22Rv1 (cell line): Measurements from ENCODE around the gene KNDC1.

ENCODE experiments used
- H3K27ac ChIP-seq: fragments of 450-650 bp; 2 replicates; pipeline ENCODE4 v1.5.1; 2017
- ZFX ChIP-seq: fragments of 450-650 bp; IDR thresholded peaks from 2 replicates; pipeline ENCODE4 v1.6.1; 2017; ENCODE audit warnings: antibody characterized with exemption, borderline replicate concordance
- TF ChIP-seq, protein P1 (sequence below): fragments of 450-650 bp; IDR thresholded peaks from 2 replicates; pipeline ENCODE4 v1.5.1; 2017; ENCODE audit warnings: mild to moderate bottlenecking

KNDC1 gene

DNA sequence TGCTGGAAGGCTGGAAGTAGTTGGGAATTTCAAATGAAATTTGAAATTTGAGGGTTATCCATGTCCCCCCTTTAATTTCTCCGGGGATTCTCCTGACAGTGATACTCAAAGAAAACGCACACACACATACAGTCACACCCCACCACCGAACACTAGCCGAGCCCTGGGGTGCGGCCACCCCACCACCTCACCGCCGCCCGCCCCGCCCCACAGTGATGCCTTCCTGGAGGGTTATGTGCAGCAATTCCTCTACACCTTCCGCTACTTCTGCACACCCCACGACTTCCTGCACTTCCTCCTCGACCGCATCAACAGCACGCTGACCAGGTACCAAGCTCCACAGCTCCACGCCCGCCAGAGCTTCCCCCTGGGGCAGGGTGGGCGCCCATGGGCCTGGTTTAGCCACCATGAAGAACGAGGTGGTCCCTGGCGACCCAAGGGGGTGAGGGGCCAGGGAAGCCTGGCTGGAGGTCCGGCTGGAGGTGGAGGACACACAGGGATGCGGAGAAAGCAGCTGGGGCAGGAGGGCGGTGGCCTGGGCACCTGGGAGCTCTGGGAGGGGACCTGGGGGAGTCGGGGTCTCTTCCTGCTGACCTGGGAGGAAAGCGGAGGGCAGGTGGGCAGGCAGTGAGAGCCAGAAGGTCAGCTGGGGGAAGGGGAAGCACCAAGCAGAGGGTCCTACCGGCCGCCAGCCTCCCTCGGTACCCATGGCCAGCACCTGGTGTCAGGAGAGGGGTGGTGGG, 50.5 kb downstream of the KNDC1 start:
- TF ChIP-seq ZFX: no peak
- TF ChIP-seq, protein P1, sequence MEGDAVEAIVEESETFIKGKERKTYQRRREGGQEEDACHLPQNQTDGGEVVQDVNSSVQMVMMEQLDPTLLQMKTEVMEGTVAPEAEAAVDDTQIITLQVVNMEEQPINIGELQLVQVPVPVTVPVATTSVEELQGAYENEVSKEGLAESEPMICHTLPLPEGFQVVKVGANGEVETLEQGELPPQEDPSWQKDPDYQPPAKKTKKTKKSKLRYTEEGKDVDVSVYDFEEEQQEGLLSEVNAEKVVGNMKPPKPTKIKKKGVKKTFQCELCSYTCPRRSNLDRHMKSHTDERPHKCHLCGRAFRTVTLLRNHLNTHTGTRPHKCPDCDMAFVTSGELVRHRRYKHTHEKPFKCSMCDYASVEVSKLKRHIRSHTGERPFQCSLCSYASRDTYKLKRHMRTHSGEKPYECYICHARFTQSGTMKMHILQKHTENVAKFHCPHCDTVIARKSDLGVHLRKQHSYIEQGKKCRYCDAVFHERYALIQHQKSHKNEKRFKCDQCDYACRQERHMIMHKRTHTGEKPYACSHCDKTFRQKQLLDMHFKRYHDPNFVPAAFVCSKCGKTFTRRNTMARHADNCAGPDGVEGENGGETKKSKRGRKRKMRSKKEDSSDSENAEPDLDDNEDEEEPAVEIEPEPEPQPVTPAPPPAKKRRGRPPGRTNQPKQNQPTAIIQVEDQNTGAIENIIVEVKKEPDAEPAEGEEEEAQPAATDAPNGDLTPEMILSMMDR: no peak
- no peak overlapping the region for H3K27ac ChIP-seq

DNA sequence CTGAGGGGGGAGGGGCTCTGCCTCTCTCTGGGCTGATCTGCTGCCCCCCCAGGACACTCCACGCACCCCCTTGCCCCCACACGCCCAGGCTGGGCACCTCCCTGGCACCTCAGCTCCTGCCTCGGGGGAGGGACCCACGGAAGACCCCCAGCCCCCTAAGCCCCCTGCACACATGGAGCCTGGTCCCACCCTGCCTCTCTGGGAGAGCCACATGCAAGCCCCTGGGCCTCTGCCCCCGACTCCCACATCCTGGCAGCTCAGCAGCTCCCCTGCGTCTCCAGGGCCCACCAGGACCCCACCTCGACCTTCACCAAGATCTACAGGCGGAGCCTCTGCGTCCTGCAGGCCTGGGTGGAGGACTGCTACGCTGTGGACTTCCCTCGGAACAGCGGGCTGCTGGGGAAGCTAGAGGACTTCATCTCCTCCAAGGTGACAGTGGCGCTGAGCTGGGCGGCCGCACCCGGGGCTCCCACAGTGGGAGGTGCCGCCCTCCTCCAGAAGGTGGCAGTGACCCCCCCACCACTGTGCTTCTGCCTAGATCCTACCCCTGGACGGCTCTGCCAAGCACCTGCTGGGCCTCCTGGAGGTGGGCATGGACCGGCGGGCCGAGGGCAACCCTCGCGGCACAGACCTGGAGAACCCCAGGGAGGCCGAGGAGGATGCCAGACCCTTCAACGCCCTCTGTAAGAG, 51.3 kb downstream of the KNDC1 start:
- no peak overlapping the region for H3K27ac ChIP-seq
- TF ChIP-seq, protein P1: no peak
- TF ChIP-seq ZFX: no peak

DNA sequence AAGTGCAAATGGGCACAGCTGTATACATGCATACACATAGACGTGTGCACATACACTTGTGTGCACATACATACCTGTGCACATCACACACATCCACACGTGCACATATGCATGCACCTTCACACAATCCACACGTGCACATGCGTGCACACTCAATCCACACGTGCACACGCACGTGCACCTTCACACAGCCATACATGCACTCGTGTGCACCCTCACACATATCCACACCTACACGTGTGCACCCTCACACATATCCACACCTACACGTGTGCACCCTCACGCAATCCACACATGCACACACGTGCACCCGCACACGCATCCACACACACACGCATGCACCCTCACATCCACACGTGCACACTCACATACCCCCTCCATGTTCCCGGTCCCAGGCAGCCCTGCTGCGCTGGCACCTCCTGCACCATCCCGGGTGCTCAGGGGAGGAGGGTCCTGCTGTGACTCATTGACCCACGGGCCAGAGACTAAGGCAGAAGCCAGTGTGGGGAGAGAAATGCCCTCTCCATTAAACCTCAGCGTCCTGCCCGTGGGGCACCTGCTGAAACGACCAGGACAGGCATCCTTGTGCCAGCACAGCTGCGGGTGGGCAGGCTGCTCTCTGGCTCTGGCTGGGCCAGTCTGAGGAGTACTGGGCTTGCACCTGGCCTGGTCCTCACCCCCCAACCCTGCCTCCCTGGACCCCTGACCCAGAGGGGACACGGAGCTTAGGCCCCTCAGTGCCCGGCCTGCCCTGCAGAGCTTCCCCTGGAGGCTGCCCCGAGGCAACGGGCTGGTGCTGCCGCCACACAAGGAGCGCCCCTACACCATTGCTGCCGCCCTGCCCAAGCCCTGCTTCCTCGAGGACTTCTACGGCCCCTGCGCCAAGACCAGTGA, 52.2 kb downstream of the KNDC1 start:
- H3K27ac ChIP-seq: no peak overlapping the region
- no peak for TF ChIP-seq ZFX
- TF ChIP-seq, protein P1: no peak

DNA sequence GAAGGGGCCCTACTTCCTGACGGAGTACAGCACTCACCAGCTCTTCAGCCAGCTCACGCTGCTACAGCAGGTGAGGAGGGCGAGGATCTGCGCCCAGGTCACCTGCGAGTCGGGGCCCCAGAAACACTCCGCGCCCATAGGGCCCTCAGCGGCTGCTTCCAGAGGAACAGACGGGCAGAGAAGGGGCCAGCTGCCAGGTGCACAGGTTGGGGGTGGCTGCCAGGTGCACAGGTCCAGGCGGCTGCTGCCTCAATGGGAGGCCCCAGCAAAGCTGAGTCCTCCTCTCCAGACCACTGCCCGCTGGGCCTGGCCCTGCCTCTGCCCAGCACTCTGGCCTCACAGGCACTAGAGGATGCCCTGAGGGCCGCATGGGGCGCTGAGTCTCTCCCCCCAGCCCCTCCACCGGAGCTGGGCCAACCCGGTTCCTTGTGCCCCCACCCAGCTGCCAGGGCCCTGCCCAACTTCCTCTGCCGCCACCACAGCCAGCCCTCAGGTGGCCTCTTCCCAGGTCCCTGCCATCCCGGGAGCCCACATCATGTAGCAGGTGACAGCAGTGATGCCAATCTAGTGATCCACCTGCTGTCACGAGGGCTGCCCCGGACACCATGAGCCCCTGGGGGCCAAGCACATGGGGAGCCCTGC, 53.0 kb downstream of the KNDC1 start:
- H3K27ac ChIP-seq: no peak overlapping the region
- TF ChIP-seq, protein P1: no peak
- TF ChIP-seq ZFX: no peak

DNA sequence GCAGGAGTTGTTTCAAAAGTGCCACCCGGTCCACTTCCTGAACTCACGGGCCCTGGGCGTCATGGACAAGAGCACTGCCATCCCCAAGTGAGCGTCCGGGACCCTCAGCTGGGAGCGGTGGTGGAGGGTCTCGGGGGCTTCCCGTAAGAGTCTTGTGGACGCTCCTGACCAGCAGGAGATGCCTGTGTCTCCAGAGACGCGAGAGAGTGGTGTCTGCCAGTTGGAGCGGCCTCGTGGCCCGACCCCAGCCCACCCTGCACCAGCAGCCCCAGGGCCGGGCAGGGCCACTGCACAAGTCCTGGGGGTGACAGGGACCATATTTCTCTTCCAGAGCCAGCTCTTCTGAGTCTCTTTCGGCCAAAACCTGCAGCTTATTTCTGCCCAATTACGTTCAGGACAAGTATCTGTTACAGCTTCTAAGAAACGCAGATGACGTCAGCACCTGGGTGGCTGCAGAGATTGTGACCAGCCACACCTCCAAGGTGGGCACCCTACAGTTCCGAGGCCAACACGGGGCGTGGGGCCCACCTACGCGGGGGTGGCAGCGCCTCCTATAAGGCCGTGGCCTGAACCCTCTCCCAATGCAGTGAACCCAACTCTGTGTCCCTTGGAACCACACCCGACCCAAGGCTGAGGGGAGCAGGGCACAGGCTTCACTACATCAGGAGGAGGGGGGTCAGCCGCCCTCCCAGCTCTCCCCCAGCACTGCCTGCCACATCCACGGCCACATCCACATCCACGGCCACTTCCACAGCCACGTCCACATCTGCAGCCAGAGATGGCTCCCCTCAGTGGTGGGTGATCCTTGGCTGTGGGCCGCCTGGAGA, 53.8 kb downstream of the KNDC1 start:
- H3K27ac ChIP-seq: no peak overlapping the region
- TF ChIP-seq, protein P1: no peak
- no peak for TF ChIP-seq ZFX
